DMS53 treated with DMSO at 0.1 percent for 48 hours (cell line): ENCODE results near the gene BECN2.
A peak's percentile ranks its signal among the peaks of the same experiment; 100 is the strongest.
"Not testable (repeated sequence)": the region's sequence is repeated elsewhere in the genome, so short reads cannot be mapped to it uniquely, and the experiment has no call there.

Experiments
- DNase-seq: peaks from one replicate; lab custom pipeline; 2025; ENCODE audit not compliant: unreplicated experiment; lab: John Stamatoyannopoulos, UW

Gene BECN2

GRCh38 chr1:241976229-241976628 lies 18.7 kb downstream of the BECN2 start:
- DNase-seq: no peak

GRCh38 chr1:241979071-241979470 lies 21.5 kb downstream of the BECN2 start:
- no peak for DNase-seq

- no peak for DNase-seq
Measured at GRCh38 chr1:241979926-241980325, 22.4 kb downstream of the BECN2 start.

GRCh38 chr1:241985787-241986186 lies 28.2 kb downstream of the BECN2 start:
- peak; percentile 15 for DNase-seq

- not testable (repeated sequence) for DNase-seq
Measured at GRCh38 chr1:241988389-241988930, 30.9 kb downstream of the BECN2 start.

- peak; percentile 8 for DNase-seq
Measured at GRCh38 chr1:241990040-241990439, 32.5 kb downstream of the BECN2 start.

- DNase-seq: no peak
Measured at GRCh38 chr1:241992734-241993133, 35.2 kb downstream of the BECN2 start.

GRCh38 chr1:241994171-241994570 lies 36.6 kb downstream of the BECN2 start:
- no peak for DNase-seq

- no peak for DNase-seq
Measured at GRCh38 chr1:241997401-241997998, 39.9 kb downstream of the BECN2 start.

- no peak for DNase-seq
Measured at GRCh38 chr1:241998412-241998921, 40.9 kb downstream of the BECN2 start.

- no peak for DNase-seq
Measured at GRCh38 chr1:241999026-241999425, 41.5 kb downstream of the BECN2 start, which contains the start of gene MAP1LC3C. Gene MAP1LC3C (minus strand): TSS chr1:241999098. CDS start chr1:241999008, 90 bp downstream.

GRCh38 chr1:242000434-242000833 lies 42.9 kb downstream of the BECN2 start:
- DNase-seq: no peak

GRCh38 chr1:242002072-242002471 lies 44.5 kb downstream of the BECN2 start:
- no peak for DNase-seq

GRCh38 chr1:242002510-242002909 lies 44.9 kb downstream of the BECN2 start:
- no peak for DNase-seq

GRCh38 chr1:242004751-242005495 lies 47.4 kb downstream of the BECN2 start:
- DNase-seq: no peak

GRCh38 chr1:242005866-242006535 lies 48.4 kb downstream of the BECN2 start:
- no peak for DNase-seq

GRCh38 chr1:242006976-242007375 lies 49.4 kb downstream of the BECN2 start:
- DNase-seq: no peak
